ENCODE data around the gene PARP1. TPM values are rescaled to one million over a fixed set of nuclear protein-coding genes. Genes with fewer than 3 reads are reported as not detected.

The PARP1 gene
- total RNA-seq, 4 donors from 2014 or later, result 62.3 to 76.9 (median 63.4) TPM

DNA sequence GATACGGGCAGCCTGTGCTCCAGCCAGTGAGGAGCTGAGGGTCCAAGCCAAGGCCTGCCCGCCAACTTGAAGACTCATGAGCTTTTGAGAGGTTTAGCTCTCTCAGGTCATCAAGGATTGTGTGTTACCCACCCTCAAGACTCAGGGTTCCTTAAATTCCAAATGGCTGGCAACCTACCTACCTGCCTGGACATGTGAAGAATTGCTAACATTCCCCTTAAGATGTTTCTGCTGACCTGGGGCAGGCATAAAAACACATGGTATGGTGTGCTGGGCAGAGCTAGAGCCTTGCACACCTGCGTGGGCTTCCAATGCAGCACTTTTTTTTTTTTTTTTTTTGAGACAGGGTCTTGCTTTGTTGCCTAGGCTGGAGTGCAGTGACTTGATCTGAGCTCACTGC is 17.2 kb downstream of the PARP1 start:
- ATAC-seq (ENCODE audit: low FRiP score), result no peak
- DNase-seq (ENCODE audit: low spot score), result no peak
- TF ChIP-seq, protein P1, sequence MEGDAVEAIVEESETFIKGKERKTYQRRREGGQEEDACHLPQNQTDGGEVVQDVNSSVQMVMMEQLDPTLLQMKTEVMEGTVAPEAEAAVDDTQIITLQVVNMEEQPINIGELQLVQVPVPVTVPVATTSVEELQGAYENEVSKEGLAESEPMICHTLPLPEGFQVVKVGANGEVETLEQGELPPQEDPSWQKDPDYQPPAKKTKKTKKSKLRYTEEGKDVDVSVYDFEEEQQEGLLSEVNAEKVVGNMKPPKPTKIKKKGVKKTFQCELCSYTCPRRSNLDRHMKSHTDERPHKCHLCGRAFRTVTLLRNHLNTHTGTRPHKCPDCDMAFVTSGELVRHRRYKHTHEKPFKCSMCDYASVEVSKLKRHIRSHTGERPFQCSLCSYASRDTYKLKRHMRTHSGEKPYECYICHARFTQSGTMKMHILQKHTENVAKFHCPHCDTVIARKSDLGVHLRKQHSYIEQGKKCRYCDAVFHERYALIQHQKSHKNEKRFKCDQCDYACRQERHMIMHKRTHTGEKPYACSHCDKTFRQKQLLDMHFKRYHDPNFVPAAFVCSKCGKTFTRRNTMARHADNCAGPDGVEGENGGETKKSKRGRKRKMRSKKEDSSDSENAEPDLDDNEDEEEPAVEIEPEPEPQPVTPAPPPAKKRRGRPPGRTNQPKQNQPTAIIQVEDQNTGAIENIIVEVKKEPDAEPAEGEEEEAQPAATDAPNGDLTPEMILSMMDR (IDR thresholded peaks at IDR 0.05), result no peak

- ATAC-seq (ENCODE audit: low FRiP score) (no peak), DNase-seq (ENCODE audit: low spot score) (no peak)
- TF ChIP-seq, protein P1 (IDR thresholded peaks at IDR 0.05), result no peak
Measured at GRCh38 chr1:226388131-226388530, 19.8 kb downstream of the PARP1 start.

DNA sequence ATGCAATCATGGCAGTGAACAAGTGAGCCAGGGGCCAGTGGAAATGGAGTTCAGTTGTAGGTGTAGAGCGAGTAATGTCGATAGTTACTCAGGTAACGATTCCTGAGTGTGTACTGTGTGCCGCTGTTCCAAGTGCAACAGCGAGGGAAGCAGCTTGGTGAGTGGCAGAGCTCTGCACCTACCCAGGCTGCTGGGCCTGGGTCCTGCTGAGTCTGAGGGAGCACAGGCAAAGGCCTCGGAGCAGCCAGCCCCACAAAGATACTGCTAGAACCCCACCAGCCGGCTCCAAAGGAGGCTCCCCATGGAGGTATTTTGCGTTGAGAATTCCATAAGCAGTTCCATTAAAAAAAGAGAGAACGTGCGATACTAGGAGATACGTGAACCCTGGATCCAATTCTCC is 23.2 kb downstream of the PARP1 start:
- TF ChIP-seq, protein P1 (IDR thresholded peaks at IDR 0.05), result no peak
- ATAC-seq (ENCODE audit: low FRiP score) (no peak), DNase-seq (ENCODE audit: low spot score) (no peak)

DNA sequence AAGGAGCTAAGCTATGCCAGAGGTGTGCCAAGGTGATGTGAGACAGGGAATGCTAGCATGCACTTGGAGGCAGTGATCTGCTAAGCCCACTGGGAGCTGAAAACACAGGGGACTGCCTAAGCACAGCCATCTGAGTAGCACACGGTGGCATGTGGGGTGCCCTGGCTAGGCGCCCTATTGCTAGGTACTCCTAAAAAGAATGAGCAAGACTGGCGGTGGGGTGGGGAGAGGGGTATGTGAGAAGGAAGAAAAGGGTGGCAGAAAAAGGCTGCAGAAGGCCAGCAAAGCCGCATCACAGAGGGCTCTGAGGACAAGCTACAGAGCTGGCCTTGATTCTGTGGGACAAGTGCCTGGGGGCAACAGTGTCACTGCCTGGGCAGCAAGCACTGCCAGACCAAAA is 23.9 kb downstream of the PARP1 start:
- DNase-seq (ENCODE audit: low spot score) (no peak), ATAC-seq (ENCODE audit: low FRiP score) (no peak)
- TF ChIP-seq, protein P1 (IDR thresholded peaks at IDR 0.05), result no peak

DNA sequence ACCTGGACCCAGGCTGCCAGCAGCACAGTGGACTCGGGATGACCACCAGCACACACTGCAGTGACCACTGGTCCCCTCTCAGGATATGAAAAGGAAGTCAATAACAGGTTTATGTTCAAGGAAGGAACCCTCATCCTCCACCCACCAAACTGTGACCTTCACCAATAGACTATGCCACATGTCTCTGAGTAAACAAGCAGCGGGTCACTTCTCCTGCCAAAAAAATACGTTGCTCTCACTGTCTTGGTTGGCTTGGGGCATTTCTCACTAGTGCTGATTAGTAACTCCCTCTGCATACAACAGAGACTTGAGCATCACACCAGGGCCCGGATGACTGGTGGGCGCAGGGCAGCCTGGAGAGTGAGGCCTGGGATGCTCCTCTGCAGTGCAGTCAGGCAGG is 25.9 kb downstream of the PARP1 start:
- TF ChIP-seq, protein P1 (IDR thresholded peaks at IDR 0.05), result no peak
- DNase-seq (ENCODE audit: low spot score) (no peak), ATAC-seq (ENCODE audit: low FRiP score) (no peak)

GRCh38 chr1:226381226-226381998 is 26.5 kb downstream of the PARP1 start:
- ATAC-seq (ENCODE audit: low FRiP score) (no peak), DNase-seq (ENCODE audit: low spot score) (no peak)
- TF ChIP-seq, protein P1 (IDR thresholded peaks at IDR 0.05), result no peak

GRCh38 chr1:226378071-226378470 is 29.8 kb downstream of the PARP1 start:
- TF ChIP-seq, protein P1 (IDR thresholded peaks at IDR 0.05), result no peak
- no peak for ATAC-seq (ENCODE audit: low FRiP score)
- no peak for DNase-seq (ENCODE audit: low spot score)

Measured in omental fat pad (tissue), 4 donors.